PC-3 (cell line): ENCODE data around the gene CDK10.

Experiments used
- CTCF ChIP-seq: fragments of 300-600 bp; sonication (generic); conservative IDR thresholded peaks from 2 replicates; pipeline ENCODE4 v1.5.1; 2017; ENCODE audit warnings: antibody characterized with exemption, low read depth, mild to moderate bottlenecking, low read length
- EZH2 ChIP-seq: fragments of 300-600 bp; sonication (generic); IDR thresholded peaks from one replicate; pipeline ENCODE4 v1.6.1; 2017; ENCODE audit warnings: antibody characterized with exemption, mild to moderate bottlenecking, low read length; ENCODE audit not compliant: unreplicated experiment
- EZH2phosphoT487 ChIP-seq: fragments of 300-600 bp; sonication (generic); IDR thresholded peaks from 2 replicates; pipeline ENCODE4 v1.6.1; 2018; ENCODE audit warnings: mild to moderate bottlenecking, antibody characterized with exemption, low read length, borderline replicate concordance

DNA sequence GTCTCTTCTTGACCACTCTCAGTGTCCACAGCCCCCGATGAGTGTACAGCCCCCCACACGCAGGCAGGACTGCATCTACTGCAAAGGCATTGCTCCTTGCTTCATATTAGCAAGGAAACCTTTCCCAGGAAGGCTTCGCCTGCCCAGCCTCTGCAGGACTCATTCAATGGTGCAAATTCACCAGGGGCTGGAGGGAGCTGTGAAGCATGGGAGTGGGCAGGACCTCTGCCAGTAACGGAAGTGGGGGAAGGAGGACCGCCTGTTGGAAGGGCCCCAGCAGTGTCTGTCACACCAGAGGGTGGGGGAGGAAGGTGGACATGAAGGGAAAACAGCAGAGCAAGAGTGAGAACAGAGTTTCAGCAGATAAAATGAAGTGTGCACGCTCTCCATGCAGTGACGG, 26.3 kb upstream of the CDK10 start:
- no peak for TF ChIP-seq EZH2phosphoT487
- TF ChIP-seq CTCF = no peak
- no peak for TF ChIP-seq EZH2
